Fibroblast of the conjunctiva (primary cell): ENCODE results near the gene ACAP1.

Experiments
- DNase-seq: peaks from one replicate; pipeline ENCODE4 v3.0.0-alpha.2; 2010; ENCODE audit warnings: low read depth

ACAP1 gene

GRCh38 chr17:7389924-7390910 is 53.9 kb downstream of the ACAP1 start:
- no peak for DNase-seq

GRCh38 chr17:7391307-7391706 is 55.0 kb downstream of the ACAP1 start:
- DNase-seq = no peak

- no peak for DNase-seq
Observed at GRCh38 chr17:7392696-7393612, 56.6 kb downstream of the ACAP1 start.

- no peak for DNase-seq
Observed at GRCh38 chr17:7393613-7394451, 57.5 kb downstream of the ACAP1 start.

- peak; percentile 63 for DNase-seq
Observed at GRCh38 chr17:7394452-7395191, 58.3 kb downstream of the ACAP1 start, which contains the start of gene PLSCR3. TSS of gene PLSCR3 (minus strand) at chr17:7394525. CDS start at chr17:7394110, 415 bp downstream.

GRCh38 chr17:7396147-7396546 is 59.8 kb downstream of the ACAP1 start:
- DNase-seq = no peak

GRCh38 chr17:7398612-7399011 is 62.3 kb downstream of the ACAP1 start:
- no peak for DNase-seq
